T-helper 1 cell (primary cell): ENCODE results near the gene ABCB8.
"Not testable (repeated sequence)": the region's sequence is repeated elsewhere in the genome, so short reads cannot be mapped to it uniquely, and the experiment has no call there.

Experiments used
- DNase-seq, 5 donors: peaks; one replicate each; pipeline ENCODE4 v3.0.0-alpha.2; 2012 to 2020

Gene ABCB8

DNA sequence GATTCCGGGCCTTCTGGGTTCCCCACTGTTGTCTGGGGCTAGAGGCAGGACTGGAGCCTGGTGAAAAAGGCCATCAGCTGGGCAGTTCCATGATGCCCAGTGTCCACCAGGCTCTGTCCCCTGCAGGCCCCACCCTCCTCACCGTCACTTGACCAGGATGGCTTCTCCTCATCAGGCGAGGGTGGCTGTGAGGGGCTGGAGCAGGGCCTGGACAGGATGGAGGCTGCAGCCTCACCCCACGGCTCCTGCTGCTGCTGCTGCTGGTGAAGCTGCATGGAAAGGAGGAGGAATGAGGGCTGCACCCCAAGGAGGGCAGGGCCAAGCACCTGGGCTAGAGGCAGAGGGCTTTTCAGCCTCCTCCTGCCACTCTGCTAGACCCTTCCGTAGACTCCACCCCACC lies 12.3 kb upstream of the ABCB8 start:
- DNase-seq = no peak

DNA sequence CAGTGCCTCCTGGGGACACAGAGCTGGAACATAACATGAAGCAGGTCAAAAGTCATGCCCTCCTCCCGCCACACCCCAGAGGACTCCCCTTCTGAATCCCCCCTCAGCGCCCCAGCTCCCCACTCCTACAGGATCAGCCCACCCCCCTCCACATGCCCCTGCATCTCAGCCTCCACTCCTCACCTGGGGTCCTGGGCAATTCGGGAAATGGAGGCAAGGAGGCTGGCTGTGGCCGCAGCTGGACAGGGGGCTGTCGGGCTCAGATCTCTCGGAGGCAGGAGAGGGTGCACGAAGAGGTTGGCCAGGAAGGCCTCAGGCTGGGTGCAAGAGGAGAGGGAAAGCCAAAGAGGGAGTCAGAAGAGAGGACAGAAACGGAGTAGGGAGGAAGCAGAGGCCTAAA lies 11.7 kb upstream of the ABCB8 start:
- DNase-seq = no peak

DNA sequence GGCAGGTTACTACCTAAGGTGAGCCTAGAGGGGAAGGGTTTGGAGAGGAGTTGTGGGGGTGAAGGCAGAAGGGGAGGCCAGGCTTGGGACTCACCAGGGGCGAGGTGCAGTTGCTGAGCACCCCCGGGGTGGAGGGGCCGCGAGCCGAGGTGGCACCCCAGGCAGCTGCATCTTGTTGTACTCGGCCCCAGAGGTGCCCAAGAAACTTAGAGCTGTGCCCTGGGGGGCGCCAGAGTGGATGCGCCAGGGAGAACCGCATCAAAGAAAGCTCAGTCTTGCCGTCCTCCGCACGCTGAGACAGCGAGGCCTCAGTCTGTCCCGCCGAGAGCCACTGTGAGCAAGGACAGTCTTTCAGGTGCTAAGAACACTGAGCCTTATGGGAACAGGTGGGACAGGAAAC lies 11.3 kb upstream of the ABCB8 start:
- no peak for DNase-seq

DNA sequence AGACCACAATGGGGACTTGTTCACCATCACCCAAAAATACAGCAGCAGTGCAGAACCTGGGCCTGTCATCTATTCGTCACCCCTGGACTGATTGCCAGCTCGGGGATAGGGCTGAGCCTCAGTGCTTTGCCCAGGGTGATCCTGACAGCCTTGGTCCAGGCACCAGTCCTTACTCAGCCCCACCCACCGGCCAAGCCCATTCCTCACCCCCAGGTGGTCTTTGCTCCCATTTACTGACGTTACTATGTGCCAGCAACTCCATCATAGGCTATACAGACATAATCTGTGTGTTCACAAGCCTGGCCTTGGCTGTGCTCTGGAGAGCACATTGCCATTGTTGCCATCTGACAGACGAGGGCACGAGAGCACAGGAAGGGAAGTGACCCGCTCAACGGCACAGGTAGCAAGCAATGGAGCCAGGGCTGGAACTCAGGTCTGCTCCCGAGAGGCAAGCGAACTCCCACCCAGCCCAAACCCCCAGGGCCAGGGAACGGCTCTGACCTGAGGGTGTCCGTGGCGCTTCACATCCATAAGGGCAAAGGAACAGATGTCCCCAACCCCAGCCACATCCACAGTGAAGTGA lies 10.8 kb upstream of the ABCB8 start:
- DNase-seq = no peak

DNA sequence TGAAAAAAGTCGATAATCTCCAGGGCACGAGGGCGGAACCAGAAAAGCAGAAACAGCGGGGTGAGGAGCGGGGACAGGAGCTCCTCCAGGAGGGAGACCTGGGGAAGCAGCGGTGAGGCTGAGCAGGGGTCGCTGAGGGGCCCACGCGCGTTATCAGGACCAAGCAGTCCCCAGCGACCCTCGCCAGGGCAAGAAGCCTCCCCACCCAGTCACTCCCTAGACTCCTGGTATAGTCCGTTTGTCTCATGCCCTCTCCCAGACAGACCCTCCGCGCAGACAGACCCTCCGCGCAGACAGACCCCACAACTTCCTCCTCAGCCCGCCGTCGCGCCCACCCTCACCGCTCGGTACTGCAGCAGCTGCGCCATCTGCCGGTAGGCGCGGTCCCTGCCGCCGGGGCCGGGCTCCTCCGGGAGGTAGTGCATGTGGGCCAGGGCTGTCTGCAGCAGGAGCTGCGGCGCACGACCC lies 10.3 kb upstream of the ABCB8 start:
- DNase-seq = peak; percentile 56 to 73 (median 72)

DNA sequence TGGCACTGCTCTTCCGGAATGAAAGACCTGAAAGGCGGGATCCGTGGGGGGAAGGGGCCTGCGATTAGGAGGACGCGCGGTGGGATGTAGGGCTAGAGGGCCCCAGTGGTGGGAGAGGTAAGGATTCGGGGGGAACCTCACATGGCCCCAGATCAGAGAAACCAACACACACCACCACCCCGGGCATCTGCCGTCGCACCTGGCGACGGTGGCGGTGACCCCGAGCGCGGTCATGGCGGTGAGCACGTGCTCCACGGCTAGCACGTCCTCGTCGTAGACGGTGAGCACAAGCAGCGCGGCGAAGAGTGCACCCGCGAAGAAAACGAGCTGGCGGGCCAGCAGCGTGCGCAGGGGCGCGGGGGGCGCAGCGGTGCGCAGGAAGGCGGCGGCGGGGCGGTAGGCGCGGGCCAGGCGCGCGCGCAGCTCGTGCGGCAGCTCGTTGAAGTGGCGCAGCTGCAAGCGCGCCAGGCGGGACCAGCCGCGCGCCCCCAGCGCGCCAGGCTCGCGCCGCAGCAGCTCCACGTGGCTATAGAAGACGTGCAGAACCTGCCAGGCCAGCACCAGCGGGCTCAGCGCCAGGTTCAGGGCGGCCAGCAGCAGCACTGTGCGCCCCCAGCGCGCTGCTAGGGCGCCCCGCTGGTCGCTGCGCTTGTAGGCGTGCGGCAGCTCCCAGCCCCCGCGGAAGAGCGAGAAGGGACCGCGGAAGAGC lies 9.7 kb upstream of the ABCB8 start:
- DNase-seq = peak in 2 of 5 donors; percentile 34 to 53

DNA sequence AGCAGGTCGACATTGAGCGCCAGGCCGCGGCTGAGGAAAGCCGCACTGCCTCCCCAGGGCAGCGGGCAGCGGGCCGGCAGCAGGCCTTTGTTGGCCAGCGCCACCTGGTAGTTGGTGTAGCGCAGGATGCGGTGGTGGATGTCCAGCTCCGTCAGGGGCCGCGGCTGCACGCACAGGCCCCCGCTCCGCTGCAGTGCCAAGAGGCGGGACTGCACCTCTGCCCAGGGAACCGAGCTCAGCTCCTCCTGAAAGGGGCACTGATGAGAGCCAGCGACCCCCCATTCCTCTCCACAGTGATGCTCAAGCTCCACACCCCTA lies 9.2 kb upstream of the ABCB8 start:
- no peak for DNase-seq

DNA sequence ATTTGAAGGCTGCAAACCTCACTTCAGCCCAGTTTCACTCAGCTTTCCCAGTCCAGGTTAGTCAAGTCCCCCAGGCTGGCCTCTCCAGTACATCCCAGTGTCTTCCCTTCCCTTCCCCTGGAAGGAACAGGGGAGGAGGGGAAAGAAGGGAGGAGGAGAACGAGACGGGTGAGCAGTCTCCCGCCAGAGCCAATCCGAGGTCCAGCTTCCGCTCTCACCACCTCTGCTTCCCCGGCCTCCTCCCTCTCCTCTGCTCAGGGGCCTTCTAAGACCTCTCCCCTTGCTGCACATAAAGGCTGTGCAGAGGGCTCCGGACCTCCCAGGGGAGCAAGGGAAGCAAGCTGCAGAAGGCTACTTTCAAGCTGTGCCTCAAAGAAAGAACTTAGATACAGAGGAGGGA lies 8.0 kb upstream of the ABCB8 start:
- DNase-seq = no peak

DNA sequence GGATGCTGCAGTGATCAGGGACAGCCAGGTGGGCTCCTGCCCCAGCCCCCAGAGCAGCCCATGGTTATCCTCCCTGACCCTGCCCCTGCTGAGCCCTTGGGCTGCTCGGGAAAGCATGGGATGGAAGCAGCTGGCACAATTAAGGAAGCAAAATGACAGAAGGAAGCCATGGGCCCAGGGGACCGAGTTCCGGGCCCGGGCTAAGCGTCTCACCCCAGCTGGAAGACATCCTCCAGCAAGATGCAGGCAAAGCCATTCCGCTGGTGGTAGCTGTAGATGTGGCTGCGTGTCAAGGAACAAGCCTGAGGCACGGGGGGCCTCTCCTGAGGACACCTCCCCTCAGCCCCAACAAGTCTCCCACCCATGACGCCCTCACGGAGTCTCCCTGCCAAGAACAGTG lies 5.0 kb upstream of the ABCB8 start:
- no peak for DNase-seq

DNA sequence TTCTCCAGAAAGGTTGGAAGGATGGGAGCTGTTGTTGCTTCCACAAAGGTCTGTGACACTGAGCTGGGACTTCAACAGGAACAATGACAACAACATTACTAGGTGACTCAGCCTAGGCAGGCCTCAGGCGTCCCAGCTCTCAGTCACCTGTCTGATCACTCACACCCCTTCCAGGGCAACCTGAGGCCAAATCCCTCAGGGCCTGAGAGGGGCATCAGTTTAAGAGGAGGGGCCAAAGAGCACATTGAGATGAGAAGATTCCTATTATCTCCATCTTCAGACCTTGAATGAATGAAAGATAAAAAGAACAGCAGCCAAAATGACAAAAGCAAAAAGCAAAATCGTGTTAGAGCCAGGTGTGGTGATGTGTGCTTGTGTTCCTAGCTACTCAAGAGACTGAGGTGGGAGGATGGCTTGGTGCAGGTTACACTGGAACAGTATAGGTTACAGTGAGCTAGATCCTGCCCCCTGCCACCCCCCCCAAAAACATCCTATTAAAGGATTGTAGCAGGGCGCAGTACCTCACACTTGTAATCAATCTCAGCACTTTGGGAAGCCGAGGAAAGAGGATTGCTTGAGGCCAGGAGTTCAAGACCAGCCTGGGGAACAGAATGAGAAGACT lies 3.7 kb upstream of the ABCB8 start, which contains the start of gene ATG9B:
ATG9B (minus strand) TSS at position 60 of the 622 bp plus-strand sequence. CDS start 71 bp downstream, outside the sequence.
- DNase-seq = no peak

DNA sequence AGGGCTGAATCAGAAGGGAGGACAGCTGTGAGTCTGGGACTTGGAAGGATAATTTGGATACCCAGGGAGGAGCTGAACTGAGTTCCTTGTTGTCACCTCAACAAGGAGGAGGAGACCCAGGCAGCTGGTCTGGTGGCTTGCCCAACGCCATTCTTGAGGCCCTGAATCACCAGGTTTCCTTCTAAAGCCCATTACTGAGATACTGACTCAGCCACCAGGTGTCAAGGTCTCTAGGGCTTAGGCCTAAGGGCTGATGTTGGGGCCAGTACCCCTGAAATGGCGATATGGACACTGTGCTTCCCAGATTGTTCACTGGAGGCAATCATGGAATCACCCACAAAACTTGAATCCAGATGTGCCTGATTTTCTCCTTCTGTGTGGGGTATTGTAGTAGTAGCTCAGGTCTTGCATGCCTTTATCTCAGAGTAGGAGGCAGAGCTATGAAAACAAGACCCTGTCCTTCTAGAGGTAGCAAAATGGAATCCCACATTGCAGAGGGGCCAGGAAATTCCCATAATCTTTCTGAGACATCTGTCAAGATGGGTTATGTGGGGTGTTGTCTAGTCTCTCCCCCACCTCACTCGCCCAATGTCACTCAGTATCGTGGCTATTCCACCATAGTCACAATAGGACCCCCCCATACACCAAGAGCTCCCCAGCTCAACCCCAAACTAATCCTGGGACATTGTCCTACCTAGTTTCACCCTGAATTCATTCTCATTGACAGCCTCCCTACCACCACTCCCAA lies 2.2 kb upstream of the ABCB8 start:
- DNase-seq = no peak

DNA sequence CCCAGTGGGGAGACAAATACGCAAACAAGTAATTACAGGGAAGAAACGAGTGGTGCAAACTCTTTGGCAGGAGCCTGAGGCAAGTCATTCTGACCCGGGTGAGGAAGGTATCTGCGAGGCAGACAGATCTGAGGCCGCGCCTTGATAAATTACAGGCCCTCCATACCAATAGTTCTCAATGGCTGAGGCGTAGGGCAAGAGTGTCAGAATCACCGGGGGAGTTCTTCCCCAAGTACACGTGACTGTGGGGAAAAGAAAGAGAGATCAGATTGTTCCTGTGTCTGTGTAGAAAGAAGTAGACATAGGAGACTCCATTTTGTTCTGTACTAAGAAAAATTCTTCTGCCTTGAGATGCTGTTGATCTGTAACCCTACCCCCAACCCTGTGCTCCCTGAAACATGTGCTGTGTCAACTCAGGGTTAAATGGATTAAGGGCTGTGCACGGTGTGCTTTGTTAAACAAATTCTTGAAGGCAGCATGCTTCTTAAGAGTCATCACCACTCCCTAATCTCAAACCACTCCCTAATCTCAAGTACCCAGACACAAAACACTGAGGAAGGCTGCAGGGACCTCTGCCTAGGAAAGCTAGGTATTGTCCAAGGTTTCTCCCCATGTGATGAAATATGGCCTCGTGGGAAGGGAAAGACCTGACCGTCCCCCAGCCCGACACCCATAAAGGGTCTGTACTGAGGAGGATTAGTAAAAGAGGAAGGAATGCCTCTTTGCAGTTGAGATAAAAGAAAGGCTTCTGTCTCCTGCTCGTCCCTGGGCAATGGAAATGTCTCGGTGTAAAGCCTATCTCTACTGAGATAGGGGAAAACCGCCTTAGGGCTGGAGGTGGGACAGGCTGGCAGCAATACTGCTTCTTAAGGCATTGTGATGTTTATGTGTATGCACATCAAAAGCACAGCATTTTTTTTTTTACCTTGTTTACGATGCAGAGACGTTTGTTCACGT lies 1.2 kb upstream of the ABCB8 start:
- DNase-seq = not testable (repeated sequence)

DNA sequence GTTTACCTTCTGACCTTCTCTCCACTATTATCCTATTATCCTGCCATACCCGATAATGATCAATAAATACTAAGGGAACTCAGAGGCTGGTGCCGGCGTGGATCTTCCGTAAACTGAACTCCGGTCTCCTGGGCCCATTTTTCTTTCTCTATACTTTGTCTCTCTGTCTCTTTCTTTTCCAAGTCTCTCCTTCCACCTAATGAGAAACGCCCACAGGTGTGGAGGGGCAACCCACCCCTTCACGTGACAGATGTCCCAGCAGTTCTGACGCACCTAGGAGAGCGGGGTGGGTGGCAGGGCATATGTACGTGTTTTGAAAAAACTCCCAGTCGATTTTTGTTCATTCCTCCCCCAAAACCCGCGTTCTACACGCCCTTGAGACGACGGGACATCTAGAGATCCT lies 521 bp upstream of the ABCB8 start:
- not testable (repeated sequence) for DNase-seq

DNA sequence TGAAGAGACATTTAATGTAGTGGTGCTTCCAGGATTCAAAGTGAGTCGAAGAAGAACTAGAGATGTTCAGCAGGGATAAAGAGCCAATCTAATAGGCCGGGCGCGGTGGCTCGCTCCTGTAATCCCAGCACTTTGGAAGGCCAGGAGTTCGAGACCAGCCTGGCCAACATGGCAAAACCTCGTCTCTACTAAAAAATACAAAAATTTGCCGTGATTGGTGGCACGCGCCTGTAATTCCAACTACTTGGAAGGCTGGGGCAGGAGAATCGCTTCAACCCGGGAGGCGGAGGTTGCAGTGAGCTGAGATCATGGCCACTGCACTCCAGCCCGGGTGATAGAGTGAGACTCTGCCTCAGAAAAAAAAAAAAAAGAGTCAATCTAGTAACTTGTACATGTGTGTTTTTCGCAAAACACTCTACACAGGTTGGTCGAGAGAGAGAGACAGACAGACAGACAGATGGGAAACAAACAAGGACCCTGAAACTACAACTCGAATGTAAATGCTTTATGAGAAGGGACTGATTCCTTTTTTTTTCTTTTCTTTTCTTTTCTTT lies 775 bp downstream of the ABCB8 start:
- DNase-seq = no peak

DNA sequence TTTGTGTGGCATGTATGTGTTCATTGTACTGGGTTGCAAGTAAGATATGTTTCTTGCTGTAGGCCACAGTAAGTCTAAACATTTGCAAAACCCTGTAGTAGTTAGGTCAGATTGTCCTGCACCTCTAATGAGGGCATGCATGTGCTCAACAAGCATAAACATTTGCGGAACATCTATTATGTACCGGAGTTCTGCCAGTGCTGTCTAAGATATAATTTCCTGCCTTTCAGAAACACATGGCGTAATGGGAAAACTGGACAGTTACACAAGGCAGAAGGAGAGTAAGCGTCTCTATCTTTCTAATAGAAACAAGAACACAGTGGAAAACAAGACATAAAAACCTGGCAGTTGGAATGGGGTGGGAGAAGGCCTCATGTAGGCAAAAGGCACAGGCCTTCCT lies 2.8 kb downstream of the ABCB8 start:
- no peak for DNase-seq

DNA sequence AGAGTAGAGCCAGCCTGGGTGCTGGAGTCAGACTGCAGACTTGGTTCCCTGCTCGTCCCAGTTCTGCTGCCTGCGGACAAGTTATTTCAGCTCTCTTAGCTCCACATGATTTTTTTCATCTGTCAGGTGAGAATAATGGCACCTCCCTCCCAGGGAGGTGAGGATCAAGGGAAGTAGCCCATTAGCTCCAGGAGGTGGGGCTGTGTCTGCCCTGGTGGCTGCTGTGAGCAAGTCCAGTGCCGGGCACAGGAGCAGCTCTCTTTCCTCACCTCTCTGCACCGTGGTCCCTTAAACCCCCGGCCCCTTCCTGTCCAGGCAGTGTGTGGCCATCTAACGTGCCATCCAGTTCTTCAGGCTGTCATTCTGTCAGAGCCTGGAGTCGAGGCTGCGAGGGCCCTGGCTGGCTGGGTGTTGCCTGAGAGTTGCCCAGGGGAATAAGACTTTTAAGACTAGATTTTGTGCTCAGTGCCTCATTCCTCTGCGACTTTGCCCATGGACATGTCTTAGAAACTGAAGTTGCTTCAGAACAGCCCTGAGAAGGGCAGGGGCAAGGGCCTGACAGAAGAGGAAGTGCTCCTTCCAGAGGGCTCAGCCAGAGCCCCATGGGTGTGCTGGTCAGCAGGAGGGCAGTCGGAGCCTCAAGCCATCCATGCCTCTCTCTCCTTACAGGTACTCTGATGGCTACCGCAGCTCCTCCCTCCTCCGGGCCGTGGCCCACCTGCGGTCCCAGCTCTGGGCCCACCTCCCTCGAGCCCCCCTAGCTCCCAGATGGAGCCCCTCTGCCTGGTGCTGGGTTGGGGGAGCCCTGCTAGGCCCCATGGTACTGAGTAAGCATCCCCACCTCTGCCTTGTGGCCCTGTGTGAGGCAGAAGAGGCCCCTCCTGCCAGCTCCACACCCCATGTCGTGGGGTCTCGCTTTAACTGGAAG lies 5.0 kb downstream of the ABCB8 start:
- no peak for DNase-seq

DNA sequence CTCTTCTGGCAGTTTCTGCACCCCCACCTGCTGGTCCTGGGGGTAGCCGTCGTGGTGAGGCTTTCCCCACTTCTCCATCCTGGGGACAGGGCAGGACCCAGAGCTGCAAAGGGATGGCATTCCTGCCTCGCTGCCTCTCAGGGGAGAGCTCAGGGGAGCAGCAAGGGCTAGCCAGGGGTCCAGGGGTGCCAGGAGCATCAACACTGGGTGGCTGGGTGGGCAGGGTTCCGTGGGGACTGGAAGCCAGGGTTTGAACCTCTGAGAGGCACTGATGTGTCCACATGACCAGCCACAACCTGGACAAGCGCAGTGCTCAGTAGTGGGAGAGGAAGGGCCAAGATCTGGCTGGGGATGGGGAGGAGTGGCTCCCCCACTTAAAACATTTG lies 5.6 kb downstream of the ABCB8 start:
- no peak for DNase-seq

DNA sequence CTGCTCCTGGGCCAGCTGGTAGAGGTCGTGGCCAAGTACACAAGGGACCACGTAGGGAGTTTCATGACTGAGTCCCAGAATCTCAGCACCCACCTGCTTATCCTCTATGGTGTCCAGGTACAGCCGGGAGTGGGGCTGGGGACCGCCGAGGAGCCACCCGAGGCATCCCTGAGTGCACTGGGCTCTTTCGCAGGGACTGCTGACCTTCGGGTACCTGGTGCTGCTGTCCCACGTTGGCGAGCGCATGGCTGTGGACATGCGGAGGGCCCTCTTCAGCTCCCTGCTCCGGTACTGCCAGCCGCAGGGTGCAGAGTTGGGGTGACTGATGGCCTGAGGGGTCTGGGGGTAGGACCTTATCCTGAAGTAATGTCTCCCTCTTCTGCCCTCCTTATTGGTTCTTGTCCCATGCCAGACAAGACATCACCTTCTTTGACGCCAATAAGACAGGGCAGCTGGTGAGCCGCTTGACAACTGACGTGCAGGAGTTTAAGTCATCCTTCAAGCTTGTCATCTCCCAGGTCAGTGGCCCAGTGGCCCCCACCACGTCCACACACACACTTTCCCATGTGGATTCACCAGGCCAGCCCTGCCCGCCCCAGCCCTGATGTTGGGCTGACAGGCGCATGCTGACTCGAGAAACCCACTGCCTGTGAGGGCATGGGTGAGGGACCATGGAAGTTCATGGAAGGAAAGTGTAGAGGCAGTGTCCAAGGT lies 6.2 kb downstream of the ABCB8 start:
- no peak for DNase-seq

DNA sequence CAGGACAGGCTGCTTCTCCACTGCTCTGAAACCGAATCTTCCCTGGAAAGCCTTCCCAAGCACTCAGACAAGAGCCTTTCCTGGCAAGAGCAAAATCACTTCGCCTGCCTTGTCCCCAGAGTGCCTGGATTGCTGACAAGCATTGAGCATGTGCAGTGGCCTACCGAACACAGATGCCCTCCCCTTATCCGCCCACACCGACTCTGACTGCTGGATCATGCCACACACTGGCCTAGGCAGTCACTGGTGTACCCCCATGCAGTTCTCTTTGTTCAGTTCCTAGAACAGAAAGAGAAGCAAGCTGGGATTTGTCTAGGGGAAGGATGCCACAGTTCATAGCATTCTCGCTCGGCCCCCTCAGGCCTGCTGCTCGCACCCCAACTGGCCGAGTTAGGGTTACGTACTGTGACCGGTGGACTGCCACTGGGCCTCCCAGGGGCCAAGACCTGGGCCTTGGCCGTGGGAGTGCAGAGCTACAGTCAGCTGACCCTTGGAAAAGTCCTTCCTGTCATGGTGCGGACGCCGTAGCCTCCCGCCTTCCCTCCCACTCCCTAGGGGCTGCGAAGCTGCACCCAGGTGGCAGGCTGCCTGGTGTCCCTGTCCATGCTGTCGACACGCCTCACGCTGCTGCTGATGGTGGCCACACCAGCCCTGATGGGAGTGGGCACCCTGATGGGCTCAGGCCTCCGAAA lies 6.9 kb downstream of the ABCB8 start:
- DNase-seq = no peak

DNA sequence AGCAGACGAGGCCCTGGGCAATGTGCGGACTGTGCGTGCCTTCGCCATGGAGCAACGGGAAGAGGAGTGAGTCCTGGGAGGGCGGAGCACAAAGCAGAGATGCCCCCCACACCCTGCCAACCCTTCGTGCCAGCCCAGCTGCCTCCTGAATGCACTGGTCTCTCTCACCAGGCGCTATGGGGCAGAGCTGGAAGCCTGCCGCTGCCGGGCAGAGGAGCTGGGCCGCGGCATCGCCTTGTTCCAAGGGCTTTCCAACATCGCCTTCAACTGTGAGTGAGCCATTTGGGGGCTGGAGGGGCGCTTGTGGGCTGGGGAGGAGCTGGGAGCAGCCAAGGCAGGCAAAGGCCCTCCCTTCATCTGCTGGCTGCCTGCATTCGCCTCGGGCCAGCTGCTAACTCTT lies 7.7 kb downstream of the ABCB8 start:
- no peak for DNase-seq
